GM12878 (cell line): Measurements from ENCODE around the gene EGFL8. TPM values are rescaled to one million over a fixed set of nuclear protein-coding genes. Genes with fewer than 3 reads are reported as not detected.

ENCODE experiments used
- ATAC-seq: fragments of 200-7000 bp; cut with Tn5 transposase; 3 replicates; pipeline ENCODE4 v1.9.1; 2020; ENCODE audit warnings: mild to moderate bottlenecking, moderate library complexity
- BruUV-seq: library from RNA; stranded (reverse); fragments of 400-500 nt; replicated peaks from 2 replicates; lab custom pipeline; 2021; lab: Mats Ljungman, UMichigan
- CTCF ChIA-PET: fragments of 300-600 bp; sonication (Branson Sonifier 250); formaldehyde crosslinking; extraction: SDS; loops from one replicate; lab custom pipeline; 2021; ENCODE audit warnings: inconsistent platforms; lab: Yijun Ruan, JAX
- POLR2A ChIA-PET: fragments of 350-600 bp; formaldehyde crosslinking; extraction: SDS; loops from one replicate; lab custom pipeline; 2021; ENCODE audit warnings: inconsistent platforms; lab: Charles Lee
- RAD21 ChIA-PET: fragments of 300-600 bp; sonication (Branson Sonifier 250); formaldehyde crosslinking; loops from one replicate; lab custom pipeline; 2023; ENCODE audit warnings: antibody characterized with exemption; ENCODE audit not compliant: unreplicated experiment; lab: Charles Lee
- SMC1A ChIA-PET: fragments of 300-600 bp; sonication (Branson Sonifier 250); formaldehyde crosslinking; loops from one replicate; lab custom pipeline; 2023; ENCODE audit not compliant: unreplicated experiment, uncharacterized antibody; lab: Charles Lee
- DNase-seq: peaks from one replicate; pipeline ENCODE4 v3.0.0-alpha.2; 2011; ENCODE audit warnings: low read depth, low spot score
- FAIRE-seq: peaks from 3 replicates; lab custom pipeline; 2011; peaks lifted over from hg19 to GRCh38; lab: Jason Lieb, UNC
- H2AFZ ChIP-seq: 2 replicates; pipeline ENCODE4 v1.6.0; 2011; ENCODE audit warnings: low read depth, low read length, control low read depth; ENCODE audit not compliant: control insufficient read depth
- H3K27ac ChIP-seq: 2 replicates; pipeline ENCODE4 v1.5.1; 2011; ENCODE audit warnings: control low read depth; ENCODE audit not compliant: control insufficient read depth, insufficient read depth
- H3K27me3 ChIP-seq, 2 experiments: replicated peaks in 1 of 2; 2 replicates each; pipeline versions ENCODE4 v1.6.0 to v1.6.1; 2011; ENCODE audit warnings: low read length in 1 of 2; ENCODE audit not compliant: control insufficient read depth in 2 of 2, insufficient read depth in 2 of 2
- H3K36me3 ChIP-seq, 2 experiments: 2 replicates each; pipeline ENCODE4 v1.5.1; 2011; ENCODE audit warnings: low read length in 1 of 2; ENCODE audit not compliant: control insufficient read depth in 2 of 2, insufficient read depth in 2 of 2
- H3K4me1 ChIP-seq: 2 replicates; pipeline ENCODE4 v1.6.1; 2011; ENCODE audit warnings: mild to moderate bottlenecking, low read length, moderate library complexity, mixed read lengths; ENCODE audit not compliant: control insufficient read depth, insufficient read depth
- H3K4me2 ChIP-seq: 2 replicates; pipeline ENCODE4 v1.6.0; 2011; ENCODE audit warnings: control low read depth; ENCODE audit not compliant: control insufficient read depth, insufficient read depth
- H3K4me3 ChIP-seq: fragments of 200-600 bp; sonication (generic); 2 replicates; pipeline ENCODE4 v1.5.1; 2016
- H3K79me2 ChIP-seq: 2 replicates; pipeline ENCODE4 v1.6.0; 2011; ENCODE audit warnings: low read length; ENCODE audit not compliant: control insufficient read depth, insufficient read depth
- H3K9ac ChIP-seq: 2 replicates; pipeline ENCODE4 v1.8.0; 2011; ENCODE audit warnings: low read length, control low read depth, mixed read lengths; ENCODE audit not compliant: control insufficient read depth, insufficient read depth
- H3K9me3 ChIP-seq: replicated peaks from 3 replicates; pipeline ENCODE4 v1.5.1; 2011; ENCODE audit warnings: mild to moderate bottlenecking, low read length; ENCODE audit not compliant: control insufficient read depth, insufficient read depth
- H4K20me1 ChIP-seq: 2 replicates; pipeline ENCODE4 v1.6.0; 2011; ENCODE audit not compliant: control insufficient read depth, insufficient read depth
- BHLHE40 ChIP-seq, 2 experiments: fragments of 450-650 bp in 1 of 2; IDR thresholded peaks; 2 replicates each; pipeline ENCODE4 v1.6.1; 2011 to 2017; ENCODE audit warnings: low read depth in 2 of 2, borderline replicate concordance in 1 of 2, improper control_type of control experiment in 1 of 2, low read length in 1 of 2, mild to moderate bottlenecking in 1 of 2
- TARDBP ChIP-seq: IDR thresholded peaks from 2 replicates; pipeline ENCODE4 v1.6.1; 2016; ENCODE audit warnings: borderline replicate concordance
- YBX1 ChIP-seq: fragments of 450-650 bp; IDR thresholded peaks from 2 replicates; pipeline ENCODE4 v1.6.1; 2016; ENCODE audit warnings: antibody characterized with exemption
- ZBED1 ChIP-seq: IDR thresholded peaks from 2 replicates; pipeline ENCODE4 v1.6.1; 2016; ENCODE audit warnings: borderline replicate concordance
- WGBS: methylation state at CpG from one replicate; pipeline ENCODE4 v1.1.6; 2016; ENCODE audit warnings: low lambda C conversion rate; ENCODE audit not compliant: insufficient replicate concordance, insufficient coverage; ENCODE audit errors: missing lambda C conversion rate; 5-methylcytosine and 5-hydroxymethylcytosine counted together
- in situ Hi-C: fragments of 300-500 bp; cut with MboI; formaldehyde crosslinking; loops from 9 replicates; pipeline ENCODE4 v1.14.3; 2018; ENCODE audit warnings: mixed read lengths
- intact Hi-C: fragments of 100-400 bp; cut with micrococcal nuclease; formaldehyde crosslinking; loops from one replicate; pipeline ENCODE4 v1.14.2; 2022; ENCODE audit not compliant: unreplicated experiment
- polyA plus RNA-seq, 11 experiments: library from polyadenylated mRNA; depleted of rRNA in 4 of 11; unstranded in 6 of 11; stranded (reverse) in 5 of 11; fragments of >200 nt; fragmentation: Nextera tagmentation in 4 of 11; fragmentation: Illumina TruSeq in 1 of 11; extraction: Ambion mirVana in 4 of 11; extraction: Trizol in 1 of 11; gene quantifications; 1 replicate in 1 of 11; 2 replicates in 10 of 11; pipeline versions ENCODE4 v1.2.1 to v1.2.3, GENCODE V29; 2011 to 2016; ENCODE audit warnings: inconsistent platforms in 2 of 11, missing spikeins in 2 of 11, low read depth in 1 of 11
- total RNA-seq, 4 experiments: library from RNA; depleted of rRNA in 3 of 4; stranded (reverse); fragments of >200 nt in 3 of 4; fragmentation: Illumina TruSeq in 1 of 4; extraction: Trizol in 1 of 4; gene quantifications; 2 replicates each; pipeline versions ENCODE4 v1.2.1 to v1.2.3, GENCODE V29; 2013 to 2021

Gene EGFL8
- total and polyA plus RNA-seq, 10 of the 15 experiments (the other 5 are each of a cell fraction or from before 2014, with no cell fraction given) = 0.07 to 3.5 (median 1.4) TPM

- ChIA-PET RAD21 (interaction anchor here (1.4 to 2.6 kb wide), 4 partner anchors 13 to 48 kb away, joined by 5 to 21 read pairs (median 11); partner anchors contain the start of genes ATF6B, GPSM3 and PBX2), CTCF (interaction anchor here (0.9 to 1.8 kb wide), 9 partner anchors 9 to 60 kb away, joined by 3 to 6 read pairs (median 4); partner anchors contain the start of gene GPSM3), POLR2A (interaction anchor here (0.5 to 5.7 kb wide), 10 partner anchors 13 to 1562 kb away, joined by 3 to 123 read pairs (median 4); partner anchors contain the start of genes ATF6B, FKBPL, GPSM3 and PBX2), SMC1A (interaction anchor here (1.0 to 4.2 kb wide), 5 partner anchors 15 to 349 kb away, joined by 3 to 41 read pairs (median 13); partner anchors contain the start of genes ATF6B, FKBPL, GPSM3 and HSPA1B)
- H3K9ac ChIP-seq = peak overlapping the region; percentile 62
- ATAC-seq = no peak
- no TSS peak for BruUV-seq
- DNase-seq = no peak
- no peaks in the 10 kb centered on the region; a peak in 1 of 4 replicates for H3K36me3 ChIP-seq
- H2AFZ ChIP-seq = peak overlapping the region; percentile 78
- peaks cover 22% of the 10 kb centered on the region for H3K79me2 ChIP-seq
- H3K9me3 ChIP-seq = no peaks in the 10 kb centered on the region
- peak overlapping the region; percentile 79 for H3K27ac ChIP-seq
- H4K20me1 ChIP-seq = no peaks in the 10 kb centered on the region
- TF ChIP-seq YBX1 = peak; percentile 4
- TF ChIP-seq ZBED1 = 0 out of 2 replicates have a peak, but pooled peaks have one; percentile 28
- no peak for TF ChIP-seq BHLHE40 (IDR thresholded peaks at IDR 0.05; ENCODE audit: borderline replicate concordance in 1 of 2, low read depth in 2 of 2, low read length in 1 of 2)
- TF ChIP-seq TARDBP = no peak
- H3K4me2 ChIP-seq = peak overlapping the region; percentile 65
- no peaks in the 10 kb centered on the region for H3K27me3 ChIP-seq
- intact Hi-C loops = loop anchor here (2.0 kb wide), 2 partner anchors 14 to 58 kb away; partner anchors contain the start of gene PBX2
- in situ Hi-C loops = no loop called here
- WGBS = 51% methylated on average over 5 of the region's 5 CpGs
- H3K4me1 ChIP-seq = peaks cover 10% of the 10 kb centered on the region
- peak overlapping the region; percentile 64 for H3K4me3 ChIP-seq
- no peak for FAIRE-seq
Observed at GRCh38 chr6:32176476-32177182, 12.2 kb downstream of the EGFL8 start.
